Mesothelial cell of epicardium (in vitro differentiated cells): ENCODE measurements around the gene SEMA3F. TPM values are rescaled to one million over a fixed set of nuclear protein-coding genes. Genes with fewer than 3 reads are reported as not detected.

Source experiments
- DNase-seq, 2 experiments: peaks; one replicate each; pipeline ENCODE4 v3.0.0; 2021; ENCODE audit warnings: low spot score in 2 of 2; ENCODE audit not compliant: unreplicated experiment in 2 of 2
- H3K27ac Mint-ChIP-seq: 2 replicates; pipeline ENCODE4 v1.8.0; 2021; ENCODE audit warnings: mixed read lengths
- H3K27me3 Mint-ChIP-seq: 2 replicates; pipeline ENCODE4 v1.8.0; 2021; ENCODE audit warnings: low read depth, mixed read lengths
- H3K36me3 Mint-ChIP-seq: 2 replicates; pipeline ENCODE4 v1.8.0; 2021; ENCODE audit warnings: mixed read lengths
- H3K4me1 Mint-ChIP-seq: 2 replicates; pipeline ENCODE4 v1.8.0; 2021; ENCODE audit warnings: mixed read lengths
- H3K4me3 Mint-ChIP-seq: 2 replicates; pipeline ENCODE4 v1.8.0; 2021; ENCODE audit warnings: mild to moderate bottlenecking, moderate library complexity, mixed read lengths
- H3K9me3 Mint-ChIP-seq: 2 replicates; pipeline ENCODE4 v1.8.0; 2021; ENCODE audit warnings: mixed read lengths
- CTCF ChIP-seq: fragments of 200-600 bp; sonication (generic); IDR thresholded peaks from one replicate; pipeline ENCODE4 v1.5.0; 2021; ENCODE audit warnings: antibody characterized with exemption; ENCODE audit not compliant: unreplicated experiment
- total RNA-seq: library from RNA; stranded (reverse); gene quantifications from 3 replicates; pipeline ENCODE4 v1.2.1, GENCODE V29; 2021

Gene SEMA3F
- total RNA-seq, 1 donor from 2014 or later = 99.1 TPM

- Mint-ChIP-seq H3K36me3 (no peaks in the 10 kb centered on the region), H3K27ac (peak overlapping the region; percentile 9), H3K27me3 (no peaks in the 10 kb centered on the region), H3K4me3 (no peak overlapping the region), H3K4me1 (peaks cover 49% of the 10 kb centered on the region), H3K9me3 (no peaks in the 10 kb centered on the region)
- DNase-seq = no peak
- no peak for TF ChIP-seq CTCF
Observed at GRCh38 chr3:50139308-50139707, 15.8 kb upstream of the SEMA3F start.

GRCh38 chr3:50139718-50140423 is 15.3 kb upstream of the SEMA3F start:
- TF ChIP-seq CTCF = no peak

GRCh38 chr3:50140990-50141389 is 14.1 kb upstream of the SEMA3F start:
- Mint-ChIP-seq H3K4me3 (no peak overlapping the region), H3K4me1 (peaks cover 56% of the 10 kb centered on the region), H3K9me3 (no peaks in the 10 kb centered on the region), H3K27me3 (no peaks in the 10 kb centered on the region), H3K27ac (no peak overlapping the region), H3K36me3 (no peaks in the 10 kb centered on the region)
- no peak for TF ChIP-seq CTCF
- DNase-seq = no peak

More at GRCh38 chr3:50139718-50140423, 15.3 kb upstream of the SEMA3F start:
- Mint-ChIP-seq H3K27me3 (no peaks in the 10 kb centered on the region), H3K4me1 (peaks cover 52% of the 10 kb centered on the region), H3K27ac (no peak overlapping the region), H3K4me3 (peak overlapping the region; percentile 17), H3K36me3 (no peaks in the 10 kb centered on the region), H3K9me3 (no peaks in the 10 kb centered on the region)
- DNase-seq = no peak

GRCh38 chr3:50146316-50146901 is 8.7 kb upstream of the SEMA3F start:
- Mint-ChIP-seq H3K27ac (peak overlapping the region; percentile 63), H3K4me1 (peaks cover 57% of the 10 kb centered on the region), H3K36me3 (no peaks in the 10 kb centered on the region), H3K9me3 (no peaks in the 10 kb centered on the region), H3K4me3 (no peak overlapping the region), H3K27me3 (no peaks in the 10 kb centered on the region)
- DNase-seq = no peak
- TF ChIP-seq CTCF = no peak

- no peaks in the 10 kb centered on the region for H3K27me3 Mint-ChIP-seq
- TF ChIP-seq CTCF = no peak
- H3K4me1 Mint-ChIP-seq = peaks cover 63% of the 10 kb centered on the region
- no peaks in the 10 kb centered on the region for H3K9me3 Mint-ChIP-seq
- no peak overlapping the region for H3K4me3 Mint-ChIP-seq
- no peaks in the 10 kb centered on the region for H3K36me3 Mint-ChIP-seq
- peak overlapping the region; percentile 63 for H3K27ac Mint-ChIP-seq
- DNase-seq = no peak
Observed at GRCh38 chr3:50147016-50147415, 8.1 kb upstream of the SEMA3F start.
